ENCODE measurements around the gene B4GALT6. TPM values are rescaled to one million over a fixed set of nuclear protein-coding genes. Genes with fewer than 3 reads are reported as not detected.

B4GALT6 gene
- total RNA-seq, 2 donors from 2014 or later = 3.5 to 9.0 TPM

- no peak for TF ChIP-seq POLR2A (IDR thresholded peaks at IDR 0.05)
- no peak for TF ChIP-seq POLR2AphosphoS5 (IDR thresholded peaks at IDR 0.05)
- no peak for TF ChIP-seq CTCF (IDR thresholded peaks at IDR 0.05)
- intact Hi-C loops (cut with DNase I) = no loop called here
- Histone ChIP-seq H3K9me3 (no peaks in the 10 kb centered on the region), H3K36me3 (no peaks in the 10 kb centered on the region), H3K4me1 (replicated peaks) (no peaks in the 10 kb centered on the region), H3K27me3 (replicated peaks; ENCODE audit: insufficient read depth) (no peaks in the 10 kb centered on the region), H3K4me3 (no peak overlapping the region), H3K27ac (no peak overlapping the region)
- DNase-seq (ENCODE audit: low spot score) = no peak
Measured at GRCh38 chr18:31636387-31636786, 48.0 kb downstream of the B4GALT6 start.

- TF ChIP-seq POLR2A (IDR thresholded peaks at IDR 0.05) (no peak), POLR2AphosphoS5 (IDR thresholded peaks at IDR 0.05) (no peak), CTCF (IDR thresholded peaks at IDR 0.05) (no peak)
- Histone ChIP-seq H3K4me1 (replicated peaks) (no peaks in the 10 kb centered on the region), H3K36me3 (no peaks in the 10 kb centered on the region), H3K27me3 (replicated peaks; ENCODE audit: insufficient read depth) (no peaks in the 10 kb centered on the region), H3K4me3 (no peak overlapping the region), H3K27ac (no peak overlapping the region), H3K9me3 (no peaks in the 10 kb centered on the region)
- intact Hi-C loops (cut with DNase I) = no loop called here
- WGBS = 65% methylated on average over 3 of the region's 3 CpGs
- no peak for DNase-seq (ENCODE audit: low spot score)
Measured at GRCh38 chr18:31634331-31634713, 50.1 kb downstream of the B4GALT6 start.

GRCh38 chr18:31633392-31634330 lies 50.7 kb downstream of the B4GALT6 start:
- H3K27me3 ChIP-seq (replicated peaks; ENCODE audit: insufficient read depth) = no peaks in the 10 kb centered on the region
- H3K9me3 ChIP-seq = no peaks in the 10 kb centered on the region
- no peak for DNase-seq (ENCODE audit: low spot score)
- no peaks in the 10 kb centered on the region for H3K4me1 ChIP-seq (replicated peaks)
- H3K36me3 ChIP-seq = no peaks in the 10 kb centered on the region
- 78% methylated on average over 10 of the region's 10 CpGs for WGBS
- no peak overlapping the region for H3K27ac ChIP-seq
- no peak overlapping the region for H3K4me3 ChIP-seq
- intact Hi-C loops (cut with DNase I) = no loop called here
- no peak for TF ChIP-seq POLR2AphosphoS5 (IDR thresholded peaks at IDR 0.05)
- no peak for TF ChIP-seq POLR2A (IDR thresholded peaks at IDR 0.05)
- TF ChIP-seq CTCF (IDR thresholded peaks at IDR 0.05) = no peak

GRCh38 chr18:31632356-31632755 lies 52.0 kb downstream of the B4GALT6 start:
- no peak overlapping the region for H3K27ac ChIP-seq
- 88% methylated on average over 1 of the region's 1 CpG for WGBS
- no peak for TF ChIP-seq CTCF (IDR thresholded peaks at IDR 0.05)
- no peak for TF ChIP-seq POLR2AphosphoS5 (IDR thresholded peaks at IDR 0.05)
- no peak for TF ChIP-seq POLR2A (IDR thresholded peaks at IDR 0.05)
- H3K9me3 ChIP-seq = no peaks in the 10 kb centered on the region
- no peaks in the 10 kb centered on the region for H3K27me3 ChIP-seq (replicated peaks; ENCODE audit: insufficient read depth)
- H3K4me1 ChIP-seq (replicated peaks) = no peaks in the 10 kb centered on the region
- H3K36me3 ChIP-seq = no peaks in the 10 kb centered on the region
- no peak overlapping the region for H3K4me3 ChIP-seq
- no peak for DNase-seq (ENCODE audit: low spot score)
- intact Hi-C loops (cut with DNase I) = no loop called here

- intact Hi-C loops (cut with DNase I) = no loop called here
- TF ChIP-seq POLR2A (IDR thresholded peaks at IDR 0.05) = no peak
- no peak for TF ChIP-seq POLR2AphosphoS5 (IDR thresholded peaks at IDR 0.05)
- TF ChIP-seq CTCF (IDR thresholded peaks at IDR 0.05) = no peak
- H3K4me3 ChIP-seq = no peak overlapping the region
- H3K27ac ChIP-seq = no peak overlapping the region
- no peaks in the 10 kb centered on the region for H3K36me3 ChIP-seq
- 98% methylated on average over 1 of the region's 1 CpG for WGBS
- no peaks in the 10 kb centered on the region for H3K4me1 ChIP-seq (replicated peaks)
- H3K9me3 ChIP-seq = no peaks in the 10 kb centered on the region
- DNase-seq (ENCODE audit: low spot score) = no peak
- H3K27me3 ChIP-seq (replicated peaks; ENCODE audit: insufficient read depth) = no peaks in the 10 kb centered on the region
Measured at GRCh38 chr18:31631526-31631925, 52.9 kb downstream of the B4GALT6 start.
